Testis (tissue), 3 donors: Measurements from ENCODE around the gene RSAD2. TPM values are rescaled to one million over a fixed set of nuclear protein-coding genes. Genes with fewer than 3 reads are reported as not detected.

Experiments
- DNase-seq: peaks from one replicate; pipeline ENCODE4 v3.0.0-alpha.2; 2019
- H3K27ac ChIP-seq, 2 donors: fragments of 200-600 bp; sonication (generic); one replicate each; pipeline ENCODE4 v1.5.1; 2019
- H3K27me3 ChIP-seq: fragments of 200-600 bp; sonication (generic); one replicate; pipeline ENCODE4 v1.5.1; 2019
- H3K36me3 ChIP-seq: fragments of 200-600 bp; sonication (generic); one replicate; pipeline ENCODE4 v1.5.1; 2017; ENCODE audit warnings: low read depth; ENCODE audit errors: missing control alignments
- H3K4me1 ChIP-seq: fragments of 200-600 bp; sonication (generic); one replicate; pipeline ENCODE4 v1.5.1; 2019
- H3K4me3 ChIP-seq, 2 donors: fragments of 200-600 bp; sonication (generic); one replicate each; pipeline ENCODE4 v1.5.1; 2017 to 2019
- H3K9me3 ChIP-seq: fragments of 200-600 bp; sonication (generic); one replicate; pipeline ENCODE4 v1.5.1; 2017
- CTCF ChIP-seq, 3 experiments: fragments of 450-650 bp in 2 of 3; fragments of 200-600 bp in 1 of 3; sonication (generic) in 1 of 3; IDR thresholded peaks; one replicate each; pipeline ENCODE4 v1.5.1; 2016 to 2019; ENCODE audit warnings: antibody characterized with exemption in 3 of 3, mild to moderate bottlenecking in 2 of 3, moderate library complexity in 1 of 3
- POLR2A ChIP-seq: fragments of 450-650 bp; IDR thresholded peaks from one replicate; pipeline ENCODE4 v1.6.1; 2017; ENCODE audit warnings: antibody characterized with exemption, mild to moderate bottlenecking, moderate library complexity
- WGBS, 2 donors: methylation state at CpG; one replicate each; pipeline ENCODE4 v1.1.5; 2018; 5-methylcytosine and 5-hydroxymethylcytosine counted together
- intact Hi-C: fragments of 100-400 bp; cut with DNase I; formaldehyde crosslinking; loops from one replicate; pipeline ENCODE4 v1.15.1; 2023; ENCODE audit warnings: low total_unique reads
- polyA plus RNA-seq: library from polyadenylated mRNA; stranded (reverse); fragments of 350-450 nt; fragmentation: Illumina TruSeq; extraction: RNeasy Lipid Tissue Mini Kit (QIAGEN cat#74804); gene quantifications from one replicate; pipeline ENCODE4 v1.2.3, GENCODE V29; 2014; ENCODE audit warnings: low read depth, low replicate concordance; ENCODE audit not compliant: insufficient read depth
- total RNA-seq, 2 donors: library from RNA; depleted of rRNA; stranded (reverse); fragments of >200 nt; gene quantifications; one replicate each; pipeline ENCODE4 v1.2.3, GENCODE V29; 2016

RSAD2 gene
- total and polyA plus RNA-seq, 3 donors from 2014 or later: 2.3 to 5.5 (median 4.4) TPM

GRCh38 chr2:6865346-6866274 is 12.0 kb upstream of the RSAD2 start, which contains the start of gene CMPK2:
Gene CMPK2, minus strand, starts transcription at chr2:6865907. Its CDS starts 211 bp downstream, at chr2:6865696.
- WGBS, 2 donors: 0 to 2% methylated on average over 11 to 86 of the region's 115 CpGs
- H3K27ac ChIP-seq: peak within 1 kb of the TSS; percentile 85 to 86
- peak within 1 kb of the TSS; percentile 83 to 86 for H3K4me3 ChIP-seq
- peak; percentile 51 for DNase-seq
- no peaks in the 10 kb centered on the region for H3K36me3 ChIP-seq
- peaks cover 9% of the 10 kb centered on the region for H3K4me1 ChIP-seq
- no peak for TF ChIP-seq POLR2A
- peak in 1 of 3 experiments; percentile 5 for TF ChIP-seq CTCF (IDR thresholded peaks at IDR 0.05)
- no peaks in the 10 kb centered on the region for H3K27me3 ChIP-seq
- intact Hi-C loops: no loop called here
- no peaks in the 10 kb centered on the region for H3K9me3 ChIP-seq

- DNase-seq: peak; percentile 57
- 6 to 7% methylated on average over 9 of the region's 9 CpGs for WGBS, 2 donors
- H3K4me3 ChIP-seq: peak overlapping the region; percentile 83 to 86
- peak overlapping the region; percentile 85 to 86 for H3K27ac ChIP-seq
- peaks cover 9% of the 10 kb centered on the region for H3K4me1 ChIP-seq
- H3K27me3 ChIP-seq: no peaks in the 10 kb centered on the region
- intact Hi-C loops: no loop called here
- H3K9me3 ChIP-seq: no peaks in the 10 kb centered on the region
- no peaks in the 10 kb centered on the region for H3K36me3 ChIP-seq
- TF ChIP-seq POLR2A (no peak), CTCF (IDR thresholded peaks at IDR 0.05) (peak in 1 of 3 experiments; percentile 20)
Measured at GRCh38 chr2:6866275-6866671, 11.3 kb upstream of the RSAD2 start.

- no peaks in the 10 kb centered on the region for H3K9me3 ChIP-seq
- no peak overlapping the region for H3K27ac ChIP-seq
- no peaks in the 10 kb centered on the region for H3K27me3 ChIP-seq
- DNase-seq: no peak
- peaks cover 9% of the 10 kb centered on the region for H3K4me1 ChIP-seq
- H3K4me3 ChIP-seq: no peak overlapping the region
- intact Hi-C loops: no loop called here
- no peaks in the 10 kb centered on the region for H3K36me3 ChIP-seq
- WGBS, 2 donors: 61 to 74% methylated on average over 7 of the region's 7 CpGs
- TF ChIP-seq POLR2A: no peak
Measured at GRCh38 chr2:6866982-6867381, 10.6 kb upstream of the RSAD2 start.

GRCh38 chr2:6872394-6872793 is 5.2 kb upstream of the RSAD2 start:
- no peak for DNase-seq
- 88 to 94% methylated on average over 2 of the region's 2 CpGs for WGBS, 2 donors
- H3K9me3 ChIP-seq: no peaks in the 10 kb centered on the region
- intact Hi-C loops: no loop called here
- no peak overlapping the region for H3K4me3 ChIP-seq
- H3K36me3 ChIP-seq: no peaks in the 10 kb centered on the region
- no peak overlapping the region for H3K27ac ChIP-seq
- H3K4me1 ChIP-seq: no peaks in the 10 kb centered on the region
- no peak for TF ChIP-seq POLR2A
- TF ChIP-seq CTCF (IDR thresholded peaks at IDR 0.05): no peak
- no peaks in the 10 kb centered on the region for H3K27me3 ChIP-seq

GRCh38 chr2:6874032-6874431 is 3.5 kb upstream of the RSAD2 start:
- Histone ChIP-seq H3K27ac (no peak overlapping the region), H3K27me3 (no peaks in the 10 kb centered on the region), H3K4me3 (no peak overlapping the region), H3K36me3 (no peaks in the 10 kb centered on the region), H3K9me3 (no peaks in the 10 kb centered on the region), H3K4me1 (no peaks in the 10 kb centered on the region)
- 93 to 96% methylated on average over 3 of the region's 3 CpGs for WGBS, 2 donors
- no peak for DNase-seq
- TF ChIP-seq POLR2A (no peak), CTCF (IDR thresholded peaks at IDR 0.05) (no peak)
- intact Hi-C loops: no loop called here
